ENCODE results near the gene NUDT22.

The NUDT22 gene

DNA sequence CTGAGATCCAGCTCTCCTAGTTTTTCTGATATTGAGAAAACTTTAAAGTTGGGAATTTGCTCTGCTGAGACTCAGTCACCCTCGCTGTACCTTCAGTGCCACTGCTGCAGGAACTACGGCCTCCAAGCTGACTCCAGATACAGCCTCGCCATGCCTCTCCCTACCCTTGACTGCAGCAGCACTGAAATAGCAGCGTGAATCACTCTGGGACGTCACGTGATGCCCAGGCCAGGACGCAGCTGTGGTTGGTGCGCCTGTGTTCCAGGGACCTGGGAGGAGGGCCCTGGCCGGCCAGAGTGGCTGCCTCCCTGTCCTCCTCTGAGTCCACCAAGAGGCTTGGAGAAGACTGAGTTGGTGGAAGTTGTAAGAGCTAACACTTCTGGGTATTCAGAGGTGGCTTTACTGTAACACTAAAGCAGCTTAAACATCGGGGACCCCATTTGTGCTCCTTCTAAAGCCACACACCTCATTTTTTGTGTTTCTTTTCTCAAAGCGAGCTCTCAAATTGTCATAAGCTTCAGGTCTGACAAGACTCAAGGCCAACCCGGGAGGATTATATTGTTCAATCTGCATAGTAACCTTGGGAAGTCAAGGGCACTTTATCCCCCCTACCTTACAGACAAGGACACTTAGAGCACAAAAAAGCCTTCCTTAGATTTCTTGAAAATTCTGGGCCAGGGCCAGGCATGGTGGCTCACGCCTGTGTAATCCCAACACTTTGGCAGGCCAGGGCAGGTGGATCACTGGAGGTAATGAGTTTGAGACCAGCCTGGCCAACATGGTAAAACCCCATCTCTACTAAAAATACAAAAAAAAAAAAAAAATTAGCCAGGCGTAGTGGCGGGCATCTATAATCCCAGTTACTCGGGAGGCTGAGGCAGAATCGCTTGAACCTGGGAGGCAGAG is 44.3 kb upstream of the NUDT22 start:
- DNase-seq (ENCODE audit: low read depth): peak; percentile 95
- peak overlapping the region; percentile 28 for H3K4me3 ChIP-seq (ENCODE audit: low read depth, low read length)
- TF ChIP-seq CTCF (conservative IDR thresholded peaks at IDR 0.05; ENCODE audit: low read depth, low read length): no peak

- no peak for DNase-seq (ENCODE audit: low read depth)
- no peak for TF ChIP-seq CTCF (conservative IDR thresholded peaks at IDR 0.05; ENCODE audit: low read depth, low read length)
- H3K4me3 ChIP-seq (ENCODE audit: low read depth, low read length): no peak overlapping the region
Measured at GRCh38 chr11:64183890-64184289, 42.2 kb upstream of the NUDT22 start.

GRCh38 chr11:64185175-64185692 is 40.8 kb upstream of the NUDT22 start:
- peak; percentile 90 for DNase-seq (ENCODE audit: low read depth)

DNA sequence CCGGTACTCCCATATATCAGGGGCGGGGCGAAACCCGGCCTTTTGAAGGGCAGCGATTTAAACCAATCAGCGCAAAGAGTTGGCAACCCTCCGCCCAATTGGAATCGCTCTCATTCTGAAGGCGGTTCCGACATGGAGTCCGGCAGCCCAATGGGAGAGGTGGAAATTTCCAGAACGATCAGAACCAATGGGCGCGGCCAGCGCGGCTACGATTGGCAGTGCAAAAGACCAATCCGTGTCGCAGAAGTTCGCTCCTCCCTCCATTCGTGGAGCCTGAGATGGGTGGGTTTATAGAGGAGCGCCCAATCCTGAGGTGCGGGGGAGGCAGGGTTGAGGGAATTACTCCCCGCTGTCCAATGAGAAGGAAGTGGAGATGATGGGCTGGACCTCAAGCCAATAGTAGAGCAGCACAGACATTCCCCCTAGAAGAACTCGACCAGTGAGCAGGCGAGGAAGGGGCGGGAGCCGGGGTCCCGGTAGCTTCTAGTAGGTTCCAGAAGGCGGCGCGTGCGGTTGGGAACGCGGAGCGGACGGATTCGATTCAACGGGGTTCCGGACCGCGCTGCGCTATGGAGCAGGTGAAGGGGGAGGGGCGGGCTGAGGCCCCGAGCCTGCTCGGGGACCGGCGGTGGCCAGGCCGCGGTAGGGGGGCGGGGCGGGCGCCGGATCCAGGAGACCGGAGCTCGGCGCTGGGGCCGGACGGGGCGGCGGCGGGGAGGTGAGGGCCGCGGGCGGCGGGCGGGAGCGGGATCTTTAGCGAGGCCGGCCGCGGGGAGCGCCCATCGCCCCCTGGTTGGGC is 40.2 kb upstream of the NUDT22 start, which contains the start of gene STIP1:
Gene STIP1, plus strand, starts transcription at position 479 of the 799 bp plus-strand sequence. Its CDS starts 91 bp downstream, at position 570.
- H3K4me3 ChIP-seq (ENCODE audit: low read depth, low read length): peak within 1 kb of the TSS; percentile 76
- peak; percentile 100 for DNase-seq (ENCODE audit: low read depth)
- TF ChIP-seq CTCF (conservative IDR thresholded peaks at IDR 0.05; ENCODE audit: low read depth, low read length): peak; percentile 63

More at GRCh38 chr11:64185175-64185692, 40.8 kb upstream of the NUDT22 start:
- peak; percentile 59 for TF ChIP-seq CTCF (conservative IDR thresholded peaks at IDR 0.05; ENCODE audit: low read depth, low read length)
- H3K4me3 ChIP-seq (ENCODE audit: low read depth, low read length): peak overlapping the region; percentile 76

GRCh38 chr11:64186492-64187165 is 39.4 kb upstream of the NUDT22 start:
- peak; percentile 20 for DNase-seq (ENCODE audit: low read depth)
- H3K4me3 ChIP-seq (ENCODE audit: low read depth, low read length): no peak overlapping the region
- TF ChIP-seq CTCF (conservative IDR thresholded peaks at IDR 0.05; ENCODE audit: low read depth, low read length): no peak

DNA sequence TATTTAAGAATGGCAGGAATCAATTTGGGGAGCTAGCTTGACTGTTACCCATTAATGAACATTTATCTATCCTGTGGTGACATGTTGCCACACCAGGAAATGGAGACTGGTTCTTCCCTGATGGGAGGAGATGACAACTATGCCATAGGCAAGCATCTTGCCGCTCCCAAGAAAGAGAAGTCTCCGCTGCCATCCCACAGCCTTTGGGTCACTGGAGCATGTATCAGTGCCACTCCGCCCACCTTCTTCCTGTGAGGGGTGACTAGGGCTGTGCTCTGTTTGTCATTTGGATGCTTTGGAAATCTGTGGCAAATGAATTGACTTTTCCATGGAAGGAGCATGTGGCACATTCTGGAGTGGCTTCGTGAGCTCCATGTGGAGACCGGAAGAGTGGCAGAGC is 33.6 kb upstream of the NUDT22 start:
- no peak for DNase-seq (ENCODE audit: low read depth)
- TF ChIP-seq CTCF (conservative IDR thresholded peaks at IDR 0.05; ENCODE audit: low read depth, low read length): no peak
- H3K4me3 ChIP-seq (ENCODE audit: low read depth, low read length): no peak overlapping the region
